Measurements from ENCODE around the gene CEMIP2. TPM values are rescaled to one million over a fixed set of nuclear protein-coding genes. Genes with fewer than 3 reads are reported as not detected.
A peak's percentile ranks its signal among the peaks of the same experiment; 100 is the strongest.

CEMIP2 gene
- total and polyA plus RNA-seq, 2 of the 13 experiments (the other 11 are each of a cell fraction or from before 2014, with no cell fraction given), result 94.3 to 128 TPM

DNA sequence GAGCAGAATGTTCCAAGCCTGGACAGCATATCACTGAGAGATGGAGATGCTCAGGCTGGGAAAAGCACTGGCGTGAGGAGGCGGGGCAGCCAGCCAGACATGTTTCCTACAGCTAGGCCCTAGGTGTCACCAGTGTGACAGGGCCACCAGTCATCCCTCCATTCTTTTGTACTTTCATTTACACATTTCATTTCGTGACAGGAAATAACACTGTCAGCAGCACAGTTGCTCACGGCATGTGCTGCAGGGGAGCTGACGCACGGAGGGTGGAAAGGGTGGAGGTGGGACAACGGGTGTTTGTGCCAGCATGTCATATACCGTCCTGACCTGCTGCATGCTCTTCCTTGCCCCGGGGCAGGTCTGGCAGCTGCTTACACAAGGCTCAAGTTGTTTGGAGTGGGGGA lies 14.8 kb upstream of the CEMIP2 start (continued):
- TF ChIP-seq, protein P1, sequence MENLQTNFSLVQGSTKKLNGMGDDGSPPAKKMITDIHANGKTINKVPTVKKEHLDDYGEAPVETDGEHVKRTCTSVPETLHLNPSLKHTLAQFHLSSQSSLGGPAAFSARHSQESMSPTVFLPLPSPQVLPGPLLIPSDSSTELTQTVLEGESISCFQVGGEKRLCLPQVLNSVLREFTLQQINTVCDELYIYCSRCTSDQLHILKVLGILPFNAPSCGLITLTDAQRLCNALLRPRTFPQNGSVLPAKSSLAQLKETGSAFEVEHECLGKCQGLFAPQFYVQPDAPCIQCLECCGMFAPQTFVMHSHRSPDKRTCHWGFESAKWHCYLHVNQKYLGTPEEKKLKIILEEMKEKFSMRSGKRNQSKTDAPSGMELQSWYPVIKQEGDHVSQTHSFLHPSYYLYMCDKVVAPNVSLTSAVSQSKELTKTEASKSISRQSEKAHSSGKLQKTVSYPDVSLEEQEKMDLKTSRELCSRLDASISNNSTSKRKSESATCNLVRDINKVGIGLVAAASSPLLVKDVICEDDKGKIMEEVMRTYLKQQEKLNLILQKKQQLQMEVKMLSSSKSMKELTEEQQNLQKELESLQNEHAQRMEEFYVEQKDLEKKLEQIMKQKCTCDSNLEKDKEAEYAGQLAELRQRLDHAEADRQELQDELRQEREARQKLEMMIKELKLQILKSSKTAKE (CRISPR knock-in tag; IDR thresholded peaks at IDR 0.05; ENCODE audit: borderline replicate concordance), result no peak
- TF ChIP-seq, protein P2, sequence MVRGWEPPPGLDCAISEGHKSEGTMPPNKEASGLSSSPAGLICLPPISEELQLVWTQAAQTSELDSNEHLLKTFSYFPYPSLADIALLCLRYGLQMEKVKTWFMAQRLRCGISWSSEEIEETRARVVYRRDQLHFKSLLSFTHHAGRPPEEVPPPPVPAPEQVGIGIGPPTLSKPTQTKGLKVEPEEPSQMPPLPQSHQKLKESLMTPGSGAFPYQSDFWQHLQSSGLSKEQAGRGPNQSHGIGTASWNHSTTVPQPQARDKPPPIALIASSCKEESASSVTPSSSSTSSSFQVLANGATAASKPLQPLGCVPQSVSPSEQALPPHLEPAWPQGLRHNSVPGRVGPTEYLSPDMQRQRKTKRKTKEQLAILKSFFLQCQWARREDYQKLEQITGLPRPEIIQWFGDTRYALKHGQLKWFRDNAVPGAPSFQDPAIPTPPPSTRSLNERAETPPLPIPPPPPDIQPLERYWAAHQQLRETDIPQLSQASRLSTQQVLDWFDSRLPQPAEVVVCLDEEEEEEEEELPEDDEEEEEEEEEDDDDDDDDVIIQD (CRISPR knock-in tag; IDR thresholded peaks at IDR 0.05; ENCODE audit: low read depth), result no peak
- TF ChIP-seq, protein P3, sequence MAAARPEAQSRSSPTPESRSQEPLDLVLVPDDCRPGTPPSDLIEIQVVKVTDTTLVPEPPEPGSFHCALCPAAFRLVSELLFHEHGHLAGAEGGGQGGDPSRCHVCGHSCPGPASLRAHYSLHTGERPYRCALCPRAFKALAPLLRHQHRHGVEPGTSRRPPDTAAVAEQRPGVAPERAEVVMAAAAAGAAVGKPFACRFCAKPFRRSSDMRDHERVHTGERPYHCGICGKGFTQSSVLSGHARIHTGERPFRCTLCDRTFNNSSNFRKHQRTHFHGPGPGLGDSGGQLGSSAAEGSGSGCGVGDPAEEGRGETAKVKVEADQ (CRISPR knock-in tag; IDR thresholded peaks at IDR 0.05; ENCODE audit: borderline replicate concordance), result no peak
- TF ChIP-seq ZMYM4 (CRISPR knock-in tag; IDR thresholded peaks at IDR 0.05) (0 out of 2 replicates have a peak, but pooled peaks have one; percentile 26), ZNF562 (CRISPR knock-in tag; IDR thresholded peaks at IDR 0.05; ENCODE audit: borderline replicate concordance) (no peak), ZFY (CRISPR knock-in tag; IDR thresholded peaks at IDR 0.05) (peak; percentile 45; the same call in 1 of the 2 replicates), STAT5B (CRISPR knock-in tag; IDR thresholded peaks at IDR 0.05) (no peak), ZSCAN9 (CRISPR knock-in tag; IDR thresholded peaks at IDR 0.05; ENCODE audit: borderline replicate concordance) (no peak), ZNF430 (CRISPR knock-in tag; IDR thresholded peaks at IDR 0.05) (no peak), FOXK2 (IDR thresholded peaks at IDR 0.05) (no peak), SNRNP70 (IDR thresholded peaks at IDR 0.05; ENCODE audit: low read depth, low read length) (no peak), ZNF17 (CRISPR knock-in tag; IDR thresholded peaks at IDR 0.05) (no peak), HCFC1 (IDR thresholded peaks at IDR 0.05; ENCODE audit: low read depth, low read length) (no peak), PHB2 (IDR thresholded peaks at IDR 0.05; ENCODE audit: partially characterized antibody) (no peak), SIN3A (IDR thresholded peaks at IDR 0.05; ENCODE audit: borderline replicate concordance, low read depth, low read length) (no peak), PAF1 (CRISPR knock-in tag; IDR thresholded peaks at IDR 0.05) (no peak)
- TF ChIP-seq, protein P4, sequence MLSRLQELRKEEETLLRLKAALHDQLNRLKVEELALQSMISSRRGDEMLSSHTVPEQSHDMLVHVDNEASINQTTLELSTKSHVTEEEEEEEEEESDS (CRISPR knock-in tag; IDR thresholded peaks at IDR 0.05; ENCODE audit: borderline replicate concordance), result no peak
- TF ChIP-seq, protein P5, sequence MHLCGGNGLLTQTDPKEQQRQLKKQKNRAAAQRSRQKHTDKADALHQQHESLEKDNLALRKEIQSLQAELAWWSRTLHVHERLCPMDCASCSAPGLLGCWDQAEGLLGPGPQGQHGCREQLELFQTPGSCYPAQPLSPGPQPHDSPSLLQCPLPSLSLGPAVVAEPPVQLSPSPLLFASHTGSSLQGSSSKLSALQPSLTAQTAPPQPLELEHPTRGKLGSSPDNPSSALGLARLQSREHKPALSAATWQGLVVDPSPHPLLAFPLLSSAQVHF (CRISPR knock-in tag; IDR thresholded peaks at IDR 0.05), result no peak
- TF ChIP-seq, protein P6, sequence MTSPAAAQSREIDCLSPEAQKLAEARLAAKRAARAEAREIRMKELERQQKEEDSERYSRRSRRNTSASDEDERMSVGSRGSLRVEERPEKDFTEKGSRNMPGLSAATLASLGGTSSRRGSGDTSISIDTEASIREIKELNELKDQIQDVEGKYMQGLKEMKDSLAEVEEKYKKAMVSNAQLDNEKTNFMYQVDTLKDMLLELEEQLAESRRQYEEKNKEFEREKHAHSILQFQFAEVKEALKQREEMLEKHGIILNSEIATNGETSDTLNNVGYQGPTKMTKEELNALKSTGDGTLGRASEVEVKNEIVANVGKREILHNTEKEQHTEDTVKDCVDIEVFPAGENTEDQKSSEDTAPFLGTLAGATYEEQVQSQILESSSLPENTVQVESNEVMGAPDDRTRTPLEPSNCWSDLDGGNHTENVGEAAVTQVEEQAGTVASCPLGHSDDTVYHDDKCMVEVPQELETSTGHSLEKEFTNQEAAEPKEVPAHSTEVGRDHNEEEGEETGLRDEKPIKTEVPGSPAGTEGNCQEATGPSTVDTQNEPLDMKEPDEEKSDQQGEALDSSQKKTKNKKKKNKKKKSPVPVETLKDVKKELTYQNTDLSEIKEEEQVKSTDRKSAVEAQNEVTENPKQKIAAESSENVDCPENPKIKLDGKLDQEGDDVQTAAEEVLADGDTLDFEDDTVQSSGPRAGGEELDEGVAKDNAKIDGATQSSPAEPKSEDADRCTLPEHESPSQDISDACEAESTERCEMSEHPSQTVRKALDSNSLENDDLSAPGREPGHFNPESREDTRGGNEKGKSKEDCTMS (CRISPR knock-in tag; conservative IDR thresholded peaks at IDR 0.05), result no peak
- TF ChIP-seq, protein P7, sequence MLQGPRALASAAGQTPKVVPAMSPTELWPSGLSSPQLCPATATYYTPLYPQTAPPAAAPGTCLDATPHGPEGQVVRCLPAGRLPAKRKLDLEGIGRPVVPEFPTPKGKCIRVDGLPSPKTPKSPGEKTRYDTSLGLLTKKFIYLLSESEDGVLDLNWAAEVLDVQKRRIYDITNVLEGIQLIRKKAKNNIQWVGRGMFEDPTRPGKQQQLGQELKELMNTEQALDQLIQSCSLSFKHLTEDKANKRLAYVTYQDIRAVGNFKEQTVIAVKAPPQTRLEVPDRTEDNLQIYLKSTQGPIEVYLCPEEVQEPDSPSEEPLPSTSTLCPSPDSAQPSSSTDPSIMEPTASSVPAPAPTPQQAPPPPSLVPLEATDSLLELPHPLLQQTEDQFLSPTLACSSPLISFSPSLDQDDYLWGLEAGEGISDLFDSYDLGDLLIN (CRISPR knock-in tag; IDR thresholded peaks at IDR 0.05; ENCODE audit: borderline replicate concordance), result no peak
- TF ChIP-seq, protein P8, sequence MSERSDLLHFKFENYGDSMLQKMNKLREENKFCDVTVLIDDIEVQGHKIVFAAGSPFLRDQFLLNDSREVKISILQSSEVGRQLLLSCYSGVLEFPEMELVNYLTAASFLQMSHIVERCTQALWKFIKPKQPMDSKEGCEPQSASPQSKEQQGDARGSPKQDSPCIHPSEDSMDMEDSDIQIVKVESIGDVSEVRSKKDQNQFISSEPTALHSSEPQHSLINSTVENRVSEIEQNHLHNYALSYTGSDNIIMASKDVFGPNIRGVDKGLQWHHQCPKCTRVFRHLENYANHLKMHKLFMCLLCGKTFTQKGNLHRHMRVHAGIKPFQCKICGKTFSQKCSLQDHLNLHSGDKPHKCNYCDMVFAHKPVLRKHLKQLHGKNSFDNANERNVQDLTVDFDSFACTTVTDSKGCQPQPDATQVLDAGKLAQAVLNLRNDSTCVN (CRISPR knock-in tag; IDR thresholded peaks at IDR 0.05; ENCODE audit: borderline replicate concordance), result no peak
